DMS114 treated with DMSO at 0.1 percent for 48 hours (cell line): ENCODE measurements around the gene SPATA2L.
"Not testable (repeated sequence)": the region's sequence is repeated elsewhere in the genome, so short reads cannot be mapped to it uniquely, and the experiment has no call there.

Source experiments
- DNase-seq: peaks from one replicate; lab custom pipeline; 2025; ENCODE audit not compliant: unreplicated experiment; lab: John Stamatoyannopoulos, UW

The SPATA2L gene

DNA sequence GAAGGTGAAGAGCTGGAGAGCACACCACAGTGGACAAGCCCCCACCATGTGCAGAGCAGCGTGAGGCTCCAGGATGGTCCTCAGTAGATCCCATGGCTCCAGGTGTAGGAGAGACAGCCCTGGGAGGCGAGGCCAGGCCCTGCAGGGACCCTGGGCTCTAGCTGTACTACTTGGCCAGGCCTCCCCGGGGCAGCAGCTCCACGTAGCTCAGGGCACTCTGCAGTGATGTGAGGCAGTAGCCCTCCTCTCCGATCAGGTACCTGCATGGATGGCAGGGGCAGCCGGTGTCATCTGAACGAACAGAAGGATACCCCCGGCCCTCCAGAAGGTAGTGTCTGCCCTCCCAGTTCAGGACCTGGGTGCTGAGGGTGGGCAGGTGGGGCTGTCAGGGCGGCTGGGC, 6.2 kb upstream of the SPATA2L start:
- DNase-seq = no peak

- no peak for DNase-seq
Observed at GRCh38 chr16:89706518-89707260, 5.2 kb upstream of the SPATA2L start.

DNA sequence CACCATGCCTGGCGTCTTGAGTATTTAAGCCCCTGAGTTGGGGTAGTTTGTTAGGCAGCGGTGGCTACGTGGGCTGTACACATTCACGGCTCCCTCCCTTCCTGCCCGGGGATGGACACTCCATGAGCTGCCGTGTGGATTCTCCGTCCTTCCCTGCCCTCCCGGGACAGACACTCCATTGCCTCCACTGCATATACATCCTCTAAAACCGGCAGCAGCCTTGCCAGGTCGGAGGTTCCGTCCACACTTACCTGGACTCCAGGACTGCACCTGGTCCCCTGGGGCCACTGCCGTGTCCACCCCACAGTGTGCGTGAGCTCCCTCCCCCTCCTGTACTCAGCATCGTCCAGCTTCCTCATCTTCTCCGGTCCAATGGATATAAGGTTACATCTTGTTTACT, 3.5 kb upstream of the SPATA2L start:
- DNase-seq = no peak

DNA sequence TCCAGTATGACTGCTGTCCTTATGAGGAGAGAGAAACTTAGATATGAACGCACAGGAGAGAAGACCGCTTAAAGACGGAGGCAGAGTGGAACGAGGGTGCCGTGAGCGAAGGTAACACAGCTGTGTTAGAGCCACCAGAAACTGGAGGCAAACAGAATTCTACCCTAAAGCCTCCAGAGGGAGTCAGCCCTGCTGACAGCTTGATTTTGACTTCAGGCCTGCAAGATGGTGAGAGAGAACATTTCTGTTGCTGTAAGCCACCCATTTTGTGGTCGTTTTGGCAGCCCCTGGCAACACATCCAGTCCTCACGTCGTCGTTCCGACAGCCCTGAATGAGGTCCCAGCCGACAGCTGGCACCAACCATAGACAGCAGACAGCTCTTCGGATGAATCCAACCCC, 2.8 kb upstream of the SPATA2L start:
- DNase-seq = no peak

GRCh38 chr16:89700649-89701424, 668 bp downstream of the SPATA2L start:
- no peak for DNase-seq

- peak; percentile 96 for DNase-seq
Observed at GRCh38 chr16:89700100-89700648, 1.3 kb downstream of the SPATA2L start.

DNA sequence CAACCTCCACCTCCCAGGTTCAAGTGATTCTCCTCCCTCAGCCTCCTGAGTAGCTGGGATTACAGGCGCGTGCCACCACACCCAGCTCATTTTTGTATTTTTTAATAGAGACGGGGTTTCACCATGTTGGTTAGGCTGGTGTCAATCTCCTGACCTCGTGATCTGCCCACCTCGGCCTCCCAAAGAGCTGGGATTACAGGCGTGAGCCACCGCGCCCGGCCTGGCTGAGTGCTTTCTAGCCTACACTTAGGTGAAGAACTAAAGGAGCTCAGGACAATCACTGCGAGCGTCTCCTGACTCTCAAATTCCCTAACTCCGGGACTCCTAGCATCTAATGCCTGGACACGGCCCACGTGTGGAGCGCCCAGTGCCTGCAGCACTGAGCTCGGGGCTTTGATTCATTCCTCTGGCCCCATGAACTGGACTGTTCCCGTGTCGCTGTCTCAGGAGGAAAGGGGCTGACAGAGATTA, 1.8 kb downstream of the SPATA2L start:
- DNase-seq = not testable (repeated sequence)

- not testable (repeated sequence) for DNase-seq
Observed at GRCh38 chr16:89698717-89699116, 2.8 kb downstream of the SPATA2L start.

DNA sequence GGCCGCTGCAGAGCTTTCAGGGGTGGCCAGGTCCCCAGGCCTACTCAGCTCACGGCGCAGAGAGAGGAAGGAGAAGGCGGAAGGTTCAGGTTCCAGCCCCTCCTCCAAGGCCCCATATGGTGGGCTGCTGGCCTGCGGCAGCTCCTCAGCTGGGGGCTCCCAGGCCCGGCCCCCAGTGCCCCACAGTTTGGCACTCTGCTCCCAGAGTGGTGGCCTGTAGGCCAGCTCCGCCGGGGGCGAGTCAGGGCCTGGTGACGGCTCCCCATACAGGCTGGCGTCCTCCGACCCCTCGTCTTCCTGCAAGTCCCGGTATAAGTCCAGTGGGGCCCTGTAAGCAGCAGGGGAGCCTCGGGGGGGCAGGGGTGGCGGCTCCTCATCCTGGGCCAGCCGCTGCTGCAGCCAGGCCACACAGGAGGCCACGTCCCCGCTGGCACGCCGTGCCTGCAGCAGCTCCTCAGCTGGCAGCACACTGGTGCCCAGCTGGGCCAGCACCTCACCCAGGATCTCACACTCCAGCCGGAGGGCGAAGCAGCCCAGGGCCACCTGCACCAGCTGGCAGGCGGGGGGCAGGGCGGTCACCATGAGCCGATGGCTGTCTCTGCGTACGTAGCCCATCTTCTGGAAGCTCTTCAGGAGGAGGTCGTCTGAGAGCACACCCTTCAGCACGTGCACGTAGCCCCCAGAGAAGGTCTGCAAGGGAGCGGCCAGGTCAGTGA, 3.7 kb downstream of the SPATA2L start:
- DNase-seq = no peak

DNA sequence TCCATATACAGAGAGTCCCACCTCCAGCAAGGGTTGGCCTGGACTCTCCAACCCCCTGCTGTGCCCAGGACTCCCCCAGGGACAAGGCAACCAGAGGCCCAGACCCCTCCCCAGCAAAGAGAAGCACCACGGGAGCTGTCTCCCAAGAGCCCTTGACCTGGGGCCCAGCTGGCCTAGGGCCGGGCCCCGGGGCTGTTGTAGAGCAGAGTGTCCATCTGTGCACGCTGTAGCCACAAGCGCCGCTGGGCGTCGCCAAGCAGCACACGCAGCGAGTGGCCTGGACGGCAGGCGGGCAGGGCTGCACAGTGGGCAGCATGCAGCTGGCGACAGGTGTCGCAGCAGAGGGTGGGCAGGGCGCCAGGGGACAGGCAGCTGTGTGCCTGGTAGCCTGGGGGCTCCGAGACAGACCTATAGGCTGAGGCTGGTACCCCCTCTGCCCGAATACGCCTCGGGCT, 4.3 kb downstream of the SPATA2L start:
- no peak for DNase-seq

DNA sequence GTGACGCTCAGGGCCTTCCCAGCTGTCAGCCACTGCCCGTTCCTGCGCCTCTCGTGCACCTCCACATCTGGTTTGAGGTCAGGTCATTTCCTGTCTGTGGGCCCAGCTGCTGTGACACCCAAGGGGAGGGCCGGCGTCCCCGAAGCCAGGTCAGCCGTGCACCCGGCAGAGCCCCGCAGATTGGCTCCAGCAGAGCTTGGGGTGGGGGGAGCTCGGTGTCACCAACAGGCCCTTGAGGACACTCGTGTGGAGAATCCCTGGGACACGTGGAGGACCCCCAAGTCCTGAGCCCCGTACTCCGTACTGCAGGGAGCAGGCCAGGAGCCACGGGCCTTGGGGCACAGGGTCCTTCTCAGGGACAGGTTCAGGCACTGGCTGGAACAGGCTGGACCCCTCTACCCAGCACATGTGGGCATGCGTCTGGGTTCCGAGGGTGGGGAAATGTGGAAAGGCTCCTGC, 4.8 kb downstream of the SPATA2L start:
- no peak for DNase-seq

DNA sequence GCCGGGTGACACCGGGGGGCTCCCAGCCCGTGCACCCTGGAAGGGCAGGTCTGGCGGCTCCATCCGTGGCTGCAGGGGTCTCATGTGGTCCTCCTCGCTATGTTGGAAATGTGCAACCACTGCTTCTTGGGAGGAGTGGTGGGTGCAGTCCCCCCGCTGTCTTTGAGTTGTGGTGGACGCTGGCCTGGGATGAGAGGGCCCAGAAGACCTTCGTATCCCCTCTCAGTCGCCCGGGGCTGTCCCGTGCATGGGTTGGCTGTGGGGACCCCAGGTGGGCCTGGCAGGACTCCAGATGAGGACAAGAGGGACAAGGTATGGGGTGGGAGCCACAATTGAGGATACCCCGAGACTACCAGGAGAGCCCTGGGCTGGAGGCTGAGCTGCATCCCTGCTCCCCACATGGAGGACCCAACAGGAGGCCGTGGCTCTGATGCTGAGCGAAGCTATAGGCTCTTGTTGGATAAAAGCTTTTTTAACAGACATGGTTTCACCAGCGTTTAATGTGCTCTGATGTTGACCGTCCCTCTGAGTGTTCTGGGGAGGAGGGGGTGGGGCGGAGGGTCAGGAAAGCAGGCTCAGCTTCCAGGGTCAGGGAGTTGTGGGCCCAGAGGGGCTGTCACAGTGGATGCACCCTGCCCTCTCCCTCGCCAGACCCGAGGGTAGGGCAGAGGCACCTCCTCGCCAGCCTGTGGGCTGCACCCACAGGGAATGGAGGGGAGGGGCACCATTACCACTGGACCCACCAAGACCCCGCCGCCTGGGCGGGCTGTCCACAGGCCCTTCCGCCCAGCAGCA, 5.4 kb downstream of the SPATA2L start:
- DNase-seq = no peak

GRCh38 chr16:89695086-89695874, 6.2 kb downstream of the SPATA2L start:
- no peak for DNase-seq

DNA sequence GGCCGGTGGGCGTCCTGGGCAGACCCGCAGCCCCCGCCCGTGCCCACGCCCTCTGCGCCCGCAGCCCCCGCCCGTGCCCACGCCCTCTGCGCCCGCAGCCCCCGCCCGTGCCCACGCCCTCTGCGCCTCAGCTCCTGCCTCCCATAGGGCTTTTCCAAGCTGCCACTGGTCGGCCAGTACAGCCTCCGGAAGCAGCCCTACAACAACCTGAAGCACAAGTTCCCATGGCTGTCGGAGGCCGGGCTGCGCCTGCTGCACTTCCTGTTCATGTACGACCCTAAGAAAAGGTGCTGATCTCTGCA, 6.8 kb downstream of the SPATA2L start:
- DNase-seq = not testable (repeated sequence)

DNA sequence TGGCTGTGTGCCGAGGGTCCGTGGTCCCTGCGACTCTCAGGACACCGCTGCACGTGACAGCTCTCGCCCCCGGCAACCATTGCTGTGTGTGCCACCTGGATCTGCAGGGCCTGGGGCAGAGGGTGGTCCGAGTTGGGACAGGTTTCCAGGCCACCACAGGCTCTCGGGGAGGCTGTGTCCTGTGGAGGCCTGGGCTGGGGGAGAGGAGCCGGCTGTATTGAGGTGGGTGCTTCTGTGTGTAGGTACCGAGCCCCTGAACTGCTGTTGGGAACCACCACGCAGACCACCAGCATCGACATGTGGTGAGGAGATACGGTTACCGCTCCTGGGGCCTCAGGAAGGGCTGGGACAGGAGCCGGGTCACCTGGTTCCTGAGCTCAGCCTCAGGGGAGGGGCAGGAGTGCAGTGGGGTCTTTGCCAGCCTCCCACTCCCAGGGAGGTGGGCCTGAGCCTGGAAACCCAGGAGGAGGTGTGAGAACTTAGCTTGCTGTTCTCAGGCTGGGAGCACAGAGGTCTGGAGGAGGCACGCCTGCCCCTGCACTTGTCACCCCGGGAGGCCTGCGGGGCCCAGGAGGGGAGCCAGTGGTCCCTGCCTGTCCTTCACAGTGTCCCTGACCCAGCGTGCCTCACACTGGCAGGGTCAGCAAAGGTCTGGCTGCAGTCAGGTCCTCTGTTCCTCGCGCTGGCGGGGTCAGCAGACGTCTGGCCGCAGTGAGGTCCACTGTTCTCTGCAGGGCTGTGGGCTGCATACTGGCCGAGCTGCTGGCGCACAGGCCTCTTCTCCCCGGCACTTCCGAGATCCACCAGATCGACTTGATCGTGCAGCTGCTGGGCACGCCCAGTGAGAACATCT, 7.3 kb downstream of the SPATA2L start:
- DNase-seq = no peak

DNA sequence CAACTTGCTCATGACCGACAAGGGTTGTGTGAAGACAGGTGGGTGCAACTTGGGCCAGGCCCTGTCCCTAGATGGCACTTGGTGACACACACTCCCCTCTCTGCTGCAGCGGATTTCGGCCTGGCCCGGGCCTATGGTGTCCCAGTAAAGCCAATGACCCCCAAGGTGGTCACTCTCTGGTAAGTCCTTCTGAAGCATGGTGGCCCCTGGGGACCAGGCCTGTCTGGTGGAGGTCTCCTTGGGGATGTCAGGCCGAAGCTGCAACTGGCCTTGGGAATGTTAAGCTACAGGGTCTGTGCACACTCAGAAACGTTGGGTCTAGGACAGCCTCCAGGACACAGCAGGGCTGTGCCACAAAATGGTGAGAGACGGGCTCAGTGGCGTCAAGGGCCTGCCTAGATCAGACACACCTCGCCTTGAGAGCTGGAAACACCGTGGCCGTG, 8.2 kb downstream of the SPATA2L start:
- no peak for DNase-seq

GRCh38 chr16:89691986-89692569, 9.4 kb downstream of the SPATA2L start:
- no peak for DNase-seq

DNA sequence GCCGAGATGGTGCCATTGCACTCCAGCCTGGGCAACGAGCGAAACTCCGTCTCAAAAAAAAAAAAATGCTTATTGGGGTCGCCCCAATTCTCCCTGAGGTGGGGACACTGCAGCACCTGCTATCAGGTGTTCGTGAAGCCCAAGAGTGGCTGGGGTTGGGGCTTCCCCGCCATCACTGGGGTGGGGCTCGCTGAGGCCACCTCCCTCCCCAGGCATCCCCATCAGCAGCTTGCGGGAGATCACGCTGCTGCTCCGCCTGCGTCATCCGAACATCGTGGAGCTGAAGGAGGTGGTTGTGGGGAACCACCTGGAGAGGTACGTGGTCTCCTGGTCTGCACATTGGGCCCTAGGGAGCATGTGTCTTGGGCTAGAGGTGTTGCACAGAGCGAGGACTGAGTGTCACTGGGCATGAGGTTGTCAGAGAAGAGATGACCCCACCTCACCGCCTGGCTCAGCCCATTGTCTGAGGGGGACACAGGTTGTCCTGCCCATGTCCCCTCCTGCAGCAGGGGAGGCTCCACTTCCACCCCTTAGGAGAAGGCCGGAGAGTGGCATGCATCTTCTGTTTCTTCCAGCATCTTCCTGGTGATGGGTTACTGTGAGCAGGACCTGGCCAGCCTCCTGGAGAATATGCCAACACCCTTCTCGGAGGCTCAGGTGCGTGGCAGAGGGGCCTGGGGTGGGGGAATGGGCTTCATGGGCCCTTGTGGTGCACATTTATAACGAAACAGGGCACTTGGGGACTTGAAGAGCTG, 10.1 kb downstream of the SPATA2L start:
- no peak for DNase-seq
